Lung microvascular endothelial cell (primary cell): Measurements from ENCODE around the gene CTNND2. TPM values are rescaled to one million over a fixed set of nuclear protein-coding genes. Genes with fewer than 3 reads are reported as not detected.
"Not testable (repeated sequence)": the region's sequence is repeated elsewhere in the genome, so short reads cannot be mapped to it uniquely, and the experiment has no call there.

Experiments used
- DNase-seq, 2 donors: peaks; one replicate each; pipeline versions ENCODE4 v3.0.0 to v3.0.0-alpha.2; 2010; ENCODE audit warnings: low read depth in 2 of 2
- total RNA-seq: library from RNA; depleted of rRNA; stranded (reverse); fragments of >200 nt; gene quantifications from 2 replicates; pipeline ENCODE4 v1.2.1, GENCODE V29; 2014

The CTNND2 gene
- total RNA-seq, 1 donor from 2014 or later, result not detected

DNA sequence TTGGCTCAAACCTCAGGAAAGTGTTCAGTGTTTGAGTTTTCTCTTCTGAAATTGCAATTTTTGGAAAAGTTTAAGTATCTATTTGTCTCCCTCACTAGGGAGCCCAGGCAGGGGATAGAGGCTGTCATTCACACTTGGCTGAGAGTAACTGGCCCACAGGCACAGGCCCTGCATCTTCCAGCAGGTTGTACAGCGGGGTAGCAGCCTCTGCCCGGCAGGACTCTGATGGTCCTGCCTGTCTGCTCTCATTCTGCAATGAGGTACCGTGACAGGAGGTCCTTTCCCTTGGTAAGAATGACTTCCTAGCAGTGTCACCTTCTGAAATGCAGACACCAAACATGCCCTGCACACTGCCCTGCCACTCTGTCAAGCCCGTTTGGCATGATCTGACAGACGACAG, 860.4 kb downstream of the CTNND2 start:
- no peak for DNase-seq

DNA sequence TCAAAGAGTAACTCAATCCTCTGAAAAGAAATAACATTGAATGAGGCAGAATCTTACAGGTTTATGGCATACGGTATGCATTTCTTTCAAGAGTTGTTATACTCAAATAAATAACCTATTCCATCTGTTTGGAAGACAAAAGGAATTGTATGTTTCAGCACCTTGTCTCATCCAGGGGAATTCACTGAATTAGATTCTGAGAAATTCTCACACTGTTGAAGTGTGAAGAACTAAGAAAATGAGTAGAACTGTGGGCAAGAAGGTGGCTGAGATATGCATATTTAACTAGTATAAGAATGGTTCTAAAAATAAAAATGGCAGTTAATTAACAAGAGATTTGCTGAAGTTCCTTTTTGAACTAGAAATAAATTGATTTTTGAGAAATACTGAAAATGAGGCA, 863.9 kb downstream of the CTNND2 start:
- no peak for DNase-seq

DNA sequence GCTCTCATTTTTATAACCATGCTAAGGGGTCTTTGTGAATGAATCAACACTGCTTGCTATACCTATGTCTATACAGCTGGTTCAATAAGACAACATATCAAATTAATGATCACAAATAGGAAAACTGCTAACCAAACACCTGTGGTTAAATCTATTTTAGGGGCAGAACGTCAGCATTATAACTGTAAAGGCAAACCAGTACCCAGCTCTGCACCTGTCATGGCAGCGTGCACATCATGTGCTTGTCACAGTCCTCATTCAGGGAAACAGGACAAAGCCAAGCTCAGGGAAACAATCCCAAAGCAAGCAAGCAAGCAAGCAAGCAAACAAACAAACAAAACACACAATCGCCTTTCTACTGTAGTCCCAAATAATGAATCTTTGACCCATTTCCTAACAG, 865.5 kb downstream of the CTNND2 start:
- DNase-seq, result no peak

DNA sequence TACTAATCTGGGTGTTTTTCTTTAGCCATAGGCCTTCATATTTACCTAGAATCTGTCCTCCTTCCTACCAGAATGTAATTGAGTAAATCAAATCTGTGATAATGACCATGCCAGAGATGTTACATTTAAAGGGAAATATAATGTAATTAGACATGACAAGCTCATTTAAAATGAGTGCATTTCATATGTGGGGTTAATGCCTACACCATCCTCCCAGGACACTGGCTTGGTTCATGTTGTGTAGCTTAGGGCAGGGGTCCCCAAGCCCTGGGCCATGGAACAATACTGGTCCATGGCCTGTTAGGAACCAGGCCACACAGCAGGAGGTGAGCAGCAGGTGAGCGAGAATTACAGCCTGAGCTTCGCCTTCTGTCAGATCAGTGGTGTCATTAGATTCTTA, 866.3 kb downstream of the CTNND2 start:
- DNase-seq, result no peak

DNA sequence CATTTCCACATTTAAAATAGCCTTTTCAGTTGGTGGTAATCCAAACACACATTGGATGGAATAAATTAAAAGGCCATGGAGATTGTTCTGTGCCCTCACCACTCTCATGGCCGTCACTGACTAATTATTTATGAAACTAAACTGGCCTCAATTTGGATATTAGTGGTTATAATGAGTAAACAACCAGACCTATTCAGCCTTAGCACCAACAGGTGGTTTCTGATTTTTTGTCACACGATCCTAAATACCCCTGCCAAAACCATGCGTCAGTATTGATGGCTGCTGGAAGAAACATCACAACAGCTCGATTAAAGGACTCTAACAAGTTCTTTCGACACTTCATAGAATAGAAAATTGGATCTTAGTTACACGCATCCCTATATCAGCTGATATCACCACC, 867.2 kb downstream of the CTNND2 start:
- DNase-seq, result no peak

DNA sequence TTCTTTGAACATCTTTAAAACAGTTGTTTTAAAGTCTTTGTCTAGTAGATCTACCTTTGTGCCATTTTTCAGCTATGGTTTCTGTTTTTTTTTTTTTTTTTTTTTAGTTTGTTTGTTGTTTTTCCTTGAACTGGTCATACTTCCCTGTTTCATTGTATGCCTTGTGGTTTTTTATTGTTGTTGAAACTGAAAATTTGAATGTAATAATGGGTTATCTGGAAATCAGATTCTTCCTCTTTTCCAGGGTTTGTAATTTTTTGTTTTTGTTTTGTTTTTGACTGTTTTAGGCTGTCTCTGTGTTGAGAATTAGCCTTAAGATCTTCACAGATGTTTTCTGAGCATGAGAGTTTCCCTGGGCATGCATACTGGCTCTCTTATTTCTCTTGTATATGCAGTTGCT, 873.6 kb downstream of the CTNND2 start:
- no peak for DNase-seq

DNA sequence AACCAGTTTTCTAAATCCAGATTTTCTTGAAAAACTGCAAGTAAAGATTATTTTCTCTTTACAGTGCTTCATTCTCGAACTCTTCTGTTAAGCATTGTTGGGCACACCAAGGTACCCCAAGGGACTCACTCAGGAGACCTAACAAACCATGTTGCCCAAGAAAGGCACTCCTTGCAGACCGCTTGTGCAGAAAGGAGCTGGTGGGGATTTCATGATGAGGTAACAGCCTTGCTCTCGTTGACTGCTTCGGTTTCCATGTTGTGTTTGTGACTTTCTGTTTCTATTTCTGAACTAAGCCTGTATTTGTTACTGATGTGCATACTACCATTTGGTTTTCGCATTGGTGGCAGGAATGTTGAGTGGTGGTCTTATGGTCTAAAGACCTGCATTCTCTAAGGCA, 876.6 kb downstream of the CTNND2 start:
- DNase-seq, result no peak

DNA sequence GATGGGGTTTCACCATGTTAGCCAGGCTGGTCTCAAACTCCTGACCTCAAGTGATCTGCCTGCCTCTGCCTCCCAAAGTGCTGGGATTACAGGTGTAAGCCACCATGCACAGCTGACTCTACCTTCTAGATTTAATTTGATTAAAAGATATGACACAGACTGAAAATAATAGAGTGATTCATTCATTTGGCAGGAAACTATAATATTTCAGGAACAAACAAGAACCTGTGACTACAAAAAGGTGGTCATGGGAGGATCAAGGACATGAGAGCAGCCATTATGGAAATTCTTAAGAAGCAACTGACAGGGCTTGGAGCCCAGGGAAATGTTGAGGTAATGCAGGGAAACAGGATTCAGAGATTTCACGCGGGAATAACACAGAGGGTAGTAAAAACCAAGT, 877.7 kb downstream of the CTNND2 start:
- no peak for DNase-seq

DNA sequence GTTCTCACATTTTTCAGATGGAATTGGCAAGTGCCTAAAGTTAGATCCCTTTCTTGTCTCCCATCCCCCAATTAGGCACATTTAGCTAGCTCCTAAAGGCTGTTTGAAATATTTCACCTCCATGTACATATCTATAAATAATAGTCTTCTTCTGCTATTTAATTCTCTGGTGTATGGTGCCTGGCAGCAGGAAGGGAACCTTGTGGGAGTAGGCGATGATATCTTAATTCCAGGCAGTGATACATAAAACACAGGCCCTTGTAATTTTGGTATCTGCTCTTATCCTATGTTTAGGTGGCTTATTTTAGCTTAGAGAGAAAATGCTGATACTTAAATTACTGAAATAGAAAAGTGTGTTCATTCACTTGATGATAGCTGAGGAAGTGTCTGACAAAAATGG, 880.3 kb downstream of the CTNND2 start:
- no peak for DNase-seq

DNA sequence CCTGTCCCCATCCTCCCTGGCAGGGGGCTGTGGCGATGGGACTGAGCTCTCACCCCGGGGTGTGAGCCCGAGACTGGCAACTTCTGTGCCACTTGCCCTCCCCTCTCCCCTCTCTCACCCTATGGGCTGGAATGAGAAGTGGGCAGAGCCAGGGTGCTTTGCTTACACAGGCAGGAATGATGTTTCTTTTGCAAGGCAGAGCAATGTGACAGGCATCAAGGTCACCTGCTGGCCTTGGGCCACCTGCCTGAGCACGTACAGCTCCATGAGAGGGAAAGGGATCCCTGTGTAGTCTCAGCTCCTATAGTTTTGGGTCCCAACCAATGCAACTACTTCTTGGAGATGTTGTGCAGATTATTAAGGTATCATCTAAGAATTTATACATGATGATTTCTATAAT, 890.5 kb downstream of the CTNND2 start:
- DNase-seq, result no peak

DNA sequence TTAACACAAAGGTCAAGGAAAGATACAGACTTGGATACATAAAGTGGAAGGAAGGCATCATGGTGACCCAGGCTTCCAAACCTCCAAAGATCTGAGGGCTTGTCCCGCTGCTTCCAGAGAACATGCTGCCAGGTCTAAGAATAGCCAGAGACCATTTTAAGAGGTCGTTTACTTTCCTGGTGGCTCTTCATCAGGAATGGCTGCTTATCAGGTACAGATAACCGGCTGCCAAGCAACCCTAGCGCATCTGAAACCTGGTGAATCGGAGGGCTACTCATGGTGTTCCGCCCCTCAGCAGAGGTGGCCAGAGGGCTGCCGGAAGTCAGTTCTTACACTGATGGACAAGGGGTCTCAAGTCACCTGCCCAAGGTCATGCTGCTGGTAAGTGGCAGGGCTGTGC, 892.0 kb downstream of the CTNND2 start:
- DNase-seq, result no peak

DNA sequence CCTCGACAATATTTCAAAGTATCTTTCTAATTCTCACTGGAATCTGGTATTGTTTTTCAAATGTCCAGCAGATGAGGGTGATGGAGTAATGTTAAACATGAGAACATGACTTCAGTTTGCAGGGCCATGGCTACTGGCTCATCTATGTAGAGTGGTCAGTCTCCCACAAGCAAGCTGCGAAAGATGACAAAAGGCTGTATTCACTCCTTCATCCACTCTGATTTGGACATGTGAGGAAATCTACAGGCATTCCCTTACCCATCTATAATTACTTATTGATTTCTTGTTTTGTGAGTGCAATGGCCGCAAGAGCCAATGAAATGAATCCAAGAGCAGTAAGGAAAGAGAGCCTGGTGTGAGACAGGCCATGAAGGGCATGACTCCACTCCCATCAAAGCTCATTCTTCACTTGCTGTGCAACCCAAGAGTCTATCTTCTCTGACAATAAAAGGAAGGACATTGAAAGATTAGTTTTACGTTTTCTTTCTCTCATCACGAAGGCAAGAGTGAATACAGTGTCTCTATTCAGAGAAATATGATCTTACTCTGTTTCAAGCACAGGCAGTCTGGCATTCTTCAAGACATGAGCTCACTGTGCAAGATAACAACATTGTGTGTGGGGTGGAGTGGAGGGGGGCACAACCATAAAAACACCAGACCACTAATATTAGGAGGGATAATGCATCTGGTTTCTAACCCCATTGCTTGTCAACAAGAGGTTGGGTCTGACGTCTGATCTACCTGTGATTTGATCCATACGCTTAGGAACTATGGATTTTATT, 893.6 kb downstream of the CTNND2 start:
- DNase-seq, result no peak

DNA sequence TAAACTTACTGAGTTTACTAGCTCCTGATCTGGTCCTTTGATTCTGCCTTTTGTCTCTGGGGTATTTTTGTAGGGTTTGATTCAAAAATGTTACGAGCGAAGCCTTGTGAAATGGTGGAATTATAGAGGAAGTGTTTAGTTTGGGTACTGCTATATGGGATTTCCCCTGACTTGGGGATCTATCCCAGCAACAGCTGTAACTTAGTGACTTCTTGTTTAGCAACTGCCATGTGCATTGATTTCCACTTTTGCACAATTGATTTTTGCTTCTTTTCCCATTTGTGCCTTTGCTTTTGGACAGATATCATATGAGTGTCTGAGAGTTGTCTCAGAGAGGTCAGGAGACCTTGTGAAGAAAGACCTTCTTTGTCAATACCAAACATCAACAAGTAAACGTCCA, 894.7 kb downstream of the CTNND2 start:
- DNase-seq, result no peak

DNA sequence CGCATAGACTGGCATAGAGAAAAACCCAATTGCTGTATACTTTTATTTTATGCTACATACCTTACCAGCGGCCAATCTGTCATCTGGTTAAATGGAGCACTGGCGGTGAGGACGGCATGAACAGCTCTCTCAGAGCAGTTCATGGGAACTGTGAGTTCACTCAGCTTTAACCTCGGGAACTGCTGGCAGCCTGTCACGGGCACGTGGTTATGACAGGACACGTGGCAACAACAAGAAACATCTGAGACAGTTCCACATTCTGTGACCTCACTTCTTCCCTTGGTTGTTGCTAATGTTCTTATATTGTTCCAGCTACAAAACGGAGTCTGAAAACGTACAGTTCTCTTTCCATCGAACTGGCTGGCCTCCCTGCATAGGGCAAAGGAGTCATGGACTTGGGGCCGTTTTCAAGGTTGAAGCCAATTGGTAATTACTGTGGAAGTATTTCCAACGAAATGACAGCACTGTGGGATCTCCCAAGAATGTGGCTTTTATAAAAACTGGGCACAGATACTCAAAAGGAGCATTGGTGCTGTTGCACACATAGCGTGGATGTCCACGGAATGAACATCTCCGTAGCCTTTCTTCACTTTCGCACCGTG, 896.9 kb downstream of the CTNND2 start:
- no peak for DNase-seq

DNA sequence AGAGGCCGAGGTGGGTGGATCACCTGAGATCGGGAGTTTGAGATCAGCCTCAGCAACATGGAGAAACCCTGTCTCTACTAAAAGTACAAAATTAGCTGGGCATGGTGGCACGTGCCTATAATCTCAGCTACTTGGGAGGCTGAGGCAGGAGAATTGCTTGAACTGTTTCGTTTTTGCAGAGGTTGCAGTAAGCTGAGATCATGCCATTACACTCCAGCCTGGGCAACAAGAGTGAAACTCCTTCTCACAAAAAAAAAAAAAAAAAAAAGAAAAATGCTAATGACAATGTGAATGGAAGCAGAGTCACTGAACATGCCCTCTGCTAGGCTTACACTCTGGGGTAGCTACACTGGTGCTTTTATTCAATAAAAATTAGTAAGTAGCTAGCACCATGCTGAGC, 899.7 kb downstream of the CTNND2 start:
- not testable (repeated sequence) for DNase-seq

DNA sequence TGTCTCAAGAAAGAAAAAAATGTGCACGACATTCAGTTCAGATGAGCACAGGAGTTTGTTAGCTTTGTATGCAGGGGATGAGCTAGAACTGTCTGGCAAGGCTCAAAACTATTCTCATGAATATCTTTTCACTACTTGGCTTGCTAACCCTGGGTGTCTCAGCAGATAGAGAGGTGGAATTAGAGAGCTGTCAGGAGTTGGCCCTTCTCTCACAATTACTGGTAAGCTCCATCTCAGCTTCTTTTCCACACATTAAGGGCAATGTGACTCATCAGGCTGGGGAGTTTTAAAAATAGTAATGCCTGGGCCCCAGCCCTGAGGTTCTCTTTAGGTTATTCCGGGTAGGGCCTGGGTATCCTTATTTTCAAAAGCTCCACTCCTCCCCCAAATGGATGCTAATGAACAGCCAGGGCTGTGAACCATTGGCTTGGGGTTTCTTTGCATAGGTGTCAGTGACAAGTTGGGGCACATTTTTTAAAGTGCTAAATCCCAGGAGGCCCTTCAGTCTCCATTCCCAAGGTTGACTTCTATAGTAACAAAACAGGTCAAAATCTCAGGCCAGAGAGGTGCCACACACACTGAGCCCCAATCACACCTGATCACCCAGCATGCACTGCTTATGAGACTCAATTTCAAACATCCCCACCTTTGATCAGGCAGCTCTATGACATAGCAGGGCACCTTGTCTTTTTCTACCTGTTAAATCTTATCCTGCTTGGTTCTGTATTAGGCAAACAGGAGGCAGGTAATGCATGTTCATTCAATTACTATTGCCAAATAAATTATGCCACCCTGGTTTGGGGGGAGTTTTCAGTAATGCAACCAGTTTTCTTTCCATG, 903.5 kb downstream of the CTNND2 start:
- no peak for DNase-seq

DNA sequence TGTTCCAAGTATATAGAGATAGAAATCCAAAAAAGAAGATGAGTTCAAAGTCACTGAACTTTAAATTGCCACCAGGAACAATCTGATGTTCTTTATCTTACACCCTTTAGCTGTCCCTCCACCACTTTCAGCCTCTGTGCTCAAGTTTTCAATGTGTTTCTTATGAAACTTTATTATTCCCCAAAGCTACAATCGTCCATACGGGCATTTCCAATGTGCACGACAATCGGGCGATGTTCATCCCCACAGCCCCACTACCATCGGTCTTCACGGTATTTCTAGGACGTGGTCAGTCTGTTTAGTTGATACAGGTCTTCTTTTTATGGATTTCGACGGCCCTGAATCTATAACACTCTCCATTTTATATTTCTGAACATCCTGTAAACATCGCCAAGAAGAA, 904.5 kb downstream of the CTNND2 start:
- no peak for DNase-seq

DNA sequence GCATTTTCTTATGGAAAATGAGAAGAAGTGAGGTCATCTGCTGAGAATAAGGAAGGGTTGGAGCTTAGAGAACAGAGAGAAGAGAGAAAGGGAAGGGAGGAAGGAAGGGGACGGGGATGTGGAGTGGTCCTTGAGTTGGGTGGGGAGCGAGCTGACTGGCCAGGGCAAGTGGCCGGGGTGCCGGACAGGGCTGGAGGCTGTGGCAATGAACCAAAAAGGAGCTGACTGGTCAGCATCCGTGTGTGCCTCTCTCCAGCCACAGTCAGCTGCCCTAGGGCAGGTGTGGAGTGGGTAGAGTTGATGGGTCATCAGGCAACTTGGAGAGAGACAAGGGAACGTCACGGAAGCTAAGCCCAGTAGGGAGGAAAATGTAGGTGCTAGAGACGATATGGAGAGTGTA, 908.4 kb downstream of the CTNND2 start:
- DNase-seq, result no peak

DNA sequence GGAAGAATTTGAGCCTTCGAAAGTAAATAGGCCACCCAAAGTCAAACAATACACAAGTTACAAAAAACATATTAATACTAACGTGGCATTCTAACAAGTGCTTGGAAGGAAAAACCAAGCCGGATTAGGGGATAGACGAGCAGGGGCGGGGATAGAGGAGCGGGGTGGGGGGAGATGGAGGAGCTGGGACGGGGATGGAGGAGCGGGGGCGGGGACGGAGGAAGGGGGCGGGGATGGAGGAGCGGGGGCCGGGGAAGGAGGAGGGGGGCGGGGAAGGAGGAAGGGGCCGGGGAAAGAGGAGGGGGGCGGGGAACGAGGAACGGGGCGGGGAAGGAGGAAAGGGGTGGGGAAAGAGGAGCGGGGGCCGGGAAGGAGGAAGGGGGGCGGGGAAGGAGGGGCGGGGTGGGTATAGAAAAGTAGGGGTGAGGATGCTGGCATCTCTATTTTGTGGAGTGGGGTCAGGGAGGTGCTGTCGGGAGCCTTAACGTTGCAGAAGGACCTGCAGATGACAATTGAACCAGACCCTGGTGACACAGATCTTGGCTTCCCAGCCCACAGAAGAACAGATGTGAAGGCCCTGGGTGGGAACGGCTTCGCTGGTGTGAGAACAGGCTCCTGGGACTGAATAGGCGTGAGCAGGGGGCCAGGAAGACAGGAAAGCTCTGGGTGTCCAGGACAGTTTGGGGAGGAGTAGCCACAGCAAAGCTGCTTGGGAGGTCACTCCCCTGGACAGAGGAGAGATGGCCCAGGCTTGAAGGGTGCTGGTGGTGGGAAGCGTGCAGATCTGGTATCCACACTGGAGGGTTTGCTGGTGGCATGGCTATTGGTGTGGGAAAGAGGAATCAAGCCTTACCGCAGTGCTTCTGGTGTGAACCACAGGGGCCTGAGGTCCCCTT, 909.9 kb downstream of the CTNND2 start:
- no peak for DNase-seq

DNA sequence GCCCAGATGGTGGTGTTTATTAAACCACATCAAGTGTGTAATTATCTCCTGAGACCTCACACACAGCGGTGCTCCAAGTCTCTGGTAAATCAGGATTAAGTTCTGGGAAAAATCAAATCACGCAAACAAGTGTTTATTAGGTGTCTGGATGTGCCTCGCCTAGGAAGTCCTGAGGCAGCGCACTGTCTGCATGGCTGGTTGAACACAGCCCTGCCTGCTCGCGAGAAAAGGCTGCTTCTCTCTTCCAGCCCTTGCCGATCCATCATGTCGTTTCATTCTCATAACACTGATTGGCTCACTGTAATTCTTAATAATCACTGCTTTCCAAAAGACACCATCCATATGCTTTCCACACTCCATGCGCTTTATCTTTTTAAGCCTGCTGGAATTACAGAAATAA, 913.6 kb downstream of the CTNND2 start:
- no peak for DNase-seq

DNA sequence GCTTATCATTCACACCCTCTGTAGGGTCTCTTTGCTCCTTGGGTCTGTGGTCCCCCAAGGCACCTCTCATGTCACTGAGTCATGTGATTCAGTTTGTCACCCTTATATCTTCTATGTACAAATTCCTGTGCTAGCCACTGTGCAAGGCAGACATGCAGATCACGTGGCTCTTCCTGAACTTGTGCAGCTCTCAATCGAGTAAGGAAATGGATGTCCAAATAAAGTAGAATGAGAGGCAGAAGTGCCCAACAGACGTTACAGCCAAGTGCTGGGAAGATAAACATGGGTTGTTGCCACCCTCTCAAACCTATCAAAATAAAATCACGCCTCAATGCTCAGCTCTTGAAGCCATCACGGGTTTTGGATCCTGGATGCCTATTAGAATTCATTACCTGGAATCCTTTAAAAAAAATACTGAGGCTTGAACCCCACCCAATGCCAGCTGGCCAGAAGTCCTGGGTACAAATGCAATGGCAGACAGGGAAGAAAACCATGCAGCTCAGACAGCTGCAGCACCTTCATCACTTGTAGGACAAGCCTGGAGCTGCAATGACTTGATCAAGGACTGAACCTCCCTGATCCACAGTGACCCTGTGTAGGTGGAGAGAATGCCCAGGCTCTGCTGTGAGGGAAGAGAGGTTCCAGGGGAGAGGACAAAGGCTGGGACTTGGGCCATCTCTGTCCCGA, 914.5 kb downstream of the CTNND2 start:
- no peak for DNase-seq
